Measurements from ENCODE around the gene TEX2. TPM values are rescaled to one million over a fixed set of nuclear protein-coding genes. Genes with fewer than 3 reads are reported as not detected.

TEX2 gene
- total and polyA plus RNA-seq, 2 of the 13 experiments (the other 11 are each of a cell fraction or from before 2014, with no cell fraction given): 21.4 to 37.7 TPM

- TF ChIP-seq KIAA2018 (CRISPR knock-in tag; IDR thresholded peaks at IDR 0.05; ENCODE audit: borderline replicate concordance) (no peak), ZBTB37 (CRISPR knock-in tag; IDR thresholded peaks at IDR 0.05) (no peak), ZNF280D (CRISPR knock-in tag; IDR thresholded peaks at IDR 0.05) (peak; percentile 19; the same call in 1 of the 2 replicates), ZNF572 (CRISPR knock-in tag; IDR thresholded peaks at IDR 0.05) (0 out of 2 replicates have a peak, but pooled peaks have one; percentile 67), ZNF605 (CRISPR knock-in tag; IDR thresholded peaks at IDR 0.05) (peak; percentile 53; the same call in 1 of the 2 replicates), JUNB (CRISPR knock-in tag; IDR thresholded peaks at IDR 0.05; ENCODE audit: borderline replicate concordance) (no peak), HNF4A (CRISPR knock-in tag; IDR thresholded peaks at IDR 0.05) (no peak), HDAC6 (IDR thresholded peaks at IDR 0.05; ENCODE audit: low read depth, low read length) (no peak), AGO1 (IDR thresholded peaks at IDR 0.05; ENCODE audit: low read depth, low read length, poor library complexity, severe bottlenecking) (no peak), ARID2 (CRISPR knock-in tag; IDR thresholded peaks at IDR 0.05; ENCODE audit: borderline replicate concordance) (0 out of 2 replicates have a peak, but pooled peaks have one; percentile 3), GTF3A (CRISPR knock-in tag; conservative IDR thresholded peaks at IDR 0.05) (0 out of 2 replicates have a peak, but pooled peaks have one; percentile 22), SMC3 (IDR thresholded peaks at IDR 0.05; ENCODE audit: low read length) (no peak)
Measured at GRCh38 chr17:64186171-64187092, 76.6 kb downstream of the TEX2 start (continued).

Measured in HepG2 (cell line).